Stimulated activated CD4-positive, alpha-beta T cell treated with anti-CD3 and anti-CD28 coated beads, Interleukin-15, amount 100 ng/mL, for 1 hour (primary cell): Measurements from ENCODE around the gene ABCC10.
"Not testable (repeated sequence)": the region's sequence is repeated elsewhere in the genome, so short reads cannot be mapped to it uniquely, and the experiment has no call there.

Experiments
- DNase-seq, 2 donors: peaks; one replicate each; pipeline ENCODE4 v3.0.0-alpha.2; 2020; ENCODE audit warnings: low read depth in 1 of 2, low spot score in 1 of 2

The ABCC10 gene

DNA sequence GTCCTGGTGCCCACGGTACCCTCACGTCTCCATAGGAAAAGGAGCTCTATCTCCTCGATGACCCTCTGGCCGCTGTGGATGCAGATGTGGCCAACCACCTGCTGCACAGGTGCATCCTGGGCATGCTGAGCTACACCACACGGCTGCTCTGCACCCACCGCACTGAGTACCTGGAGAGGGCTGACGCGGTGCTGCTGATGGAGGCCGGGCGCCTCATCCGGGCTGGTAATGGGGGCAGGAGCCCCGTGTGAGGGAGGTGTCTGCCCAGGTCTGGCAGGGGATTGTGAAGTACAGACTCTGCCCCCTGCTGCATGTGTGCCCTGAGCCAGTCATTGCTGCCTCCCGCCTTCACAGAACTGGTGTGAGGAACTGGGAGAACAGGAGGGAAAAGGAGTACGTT lies 15.6 kb downstream of the ABCC10 start:
- no peak for DNase-seq

DNA sequence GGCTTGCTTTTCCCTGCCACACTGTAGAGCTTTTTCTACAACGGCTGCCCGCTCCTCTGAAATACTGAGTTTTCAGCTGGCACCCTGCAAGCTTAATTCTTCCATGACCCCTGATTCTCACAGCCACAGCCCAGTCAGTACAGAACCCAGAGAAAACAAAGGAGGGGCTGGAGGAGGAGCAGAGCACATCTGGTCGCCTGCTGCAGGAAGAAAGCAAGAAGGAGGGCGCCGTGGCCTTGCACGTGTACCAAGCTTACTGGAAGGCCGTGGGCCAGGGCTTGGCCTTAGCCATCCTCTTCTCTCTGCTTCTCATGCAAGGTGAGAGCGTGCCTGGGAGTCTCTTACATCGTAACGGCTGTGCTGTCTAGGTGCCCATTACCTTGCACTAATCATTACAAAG lies 16.7 kb downstream of the ABCC10 start:
- DNase-seq: no peak

DNA sequence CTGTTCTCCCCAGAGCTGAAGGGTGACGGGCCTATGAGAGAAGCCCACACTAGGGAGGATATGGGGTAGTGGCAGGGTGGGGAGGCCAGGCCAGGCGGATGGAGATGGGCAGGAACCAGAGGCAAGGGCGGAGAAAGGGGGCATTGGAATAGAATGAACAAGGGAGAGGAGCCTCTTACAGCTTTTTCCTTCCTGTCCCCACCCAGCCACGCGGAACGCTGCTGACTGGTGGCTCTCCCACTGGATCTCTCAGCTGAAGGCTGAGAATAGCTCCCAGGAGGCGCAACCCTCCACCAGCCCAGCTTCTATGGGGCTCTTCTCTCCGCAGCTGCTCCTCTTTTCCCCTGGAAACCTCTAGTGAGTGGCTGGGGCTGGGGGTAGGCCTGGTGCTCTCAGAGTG lies 17.2 kb downstream of the ABCC10 start:
- DNase-seq: no peak

DNA sequence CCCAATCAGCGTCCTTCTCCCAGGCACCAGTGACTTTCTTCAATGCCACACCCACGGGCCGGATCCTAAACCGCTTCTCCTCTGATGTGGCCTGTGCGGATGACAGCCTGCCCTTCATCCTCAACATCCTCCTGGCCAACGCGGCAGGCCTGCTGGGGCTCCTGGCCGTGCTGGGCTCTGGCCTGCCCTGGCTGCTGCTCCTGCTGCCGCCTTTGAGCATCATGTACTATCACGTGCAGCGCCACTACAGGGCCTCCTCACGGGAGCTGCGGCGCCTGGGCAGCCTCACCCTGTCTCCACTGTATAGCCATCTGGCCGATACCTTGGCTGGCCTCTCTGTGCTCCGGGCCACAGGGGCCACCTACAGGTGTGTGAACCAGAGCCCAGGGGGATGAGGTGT lies 18.2 kb downstream of the ABCC10 start:
- DNase-seq: no peak

DNA sequence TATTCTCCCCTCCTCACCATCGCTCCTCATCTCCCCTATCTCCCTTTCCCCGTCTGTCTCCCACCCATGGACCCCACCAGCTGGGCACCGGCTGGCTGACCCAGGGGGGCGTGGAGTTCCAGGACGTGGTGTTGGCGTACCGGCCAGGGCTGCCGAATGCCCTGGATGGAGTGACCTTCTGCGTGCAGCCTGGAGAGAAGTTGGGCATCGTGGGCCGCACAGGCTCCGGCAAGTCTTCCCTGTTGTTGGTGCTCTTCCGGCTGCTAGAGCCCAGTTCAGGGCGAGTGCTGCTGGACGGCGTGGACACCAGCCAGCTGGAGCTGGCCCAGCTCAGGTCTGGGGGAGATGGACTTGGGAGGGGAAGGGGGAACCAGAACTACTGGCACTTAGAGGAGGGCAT lies 20.3 kb downstream of the ABCC10 start:
- no peak for DNase-seq

DNA sequence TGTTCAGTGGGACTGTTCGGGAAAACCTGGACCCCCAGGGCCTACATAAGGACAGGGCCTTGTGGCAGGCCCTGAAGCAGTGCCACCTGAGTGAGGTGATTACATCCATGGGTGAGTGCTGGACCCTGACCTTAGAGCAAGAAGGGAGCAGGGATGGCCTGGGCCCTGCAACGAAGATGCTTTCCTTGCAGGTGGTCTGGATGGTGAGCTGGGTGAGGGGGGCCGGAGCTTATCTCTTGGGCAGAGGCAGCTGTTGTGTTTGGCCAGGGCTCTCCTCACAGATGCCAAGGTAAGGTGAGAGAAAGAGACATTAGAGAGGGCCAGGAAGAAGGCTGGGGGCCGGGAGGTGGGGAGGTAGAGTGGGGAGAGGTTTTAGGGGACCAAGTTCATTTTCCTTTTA lies 21.6 kb downstream of the ABCC10 start:
- no peak for DNase-seq

DNA sequence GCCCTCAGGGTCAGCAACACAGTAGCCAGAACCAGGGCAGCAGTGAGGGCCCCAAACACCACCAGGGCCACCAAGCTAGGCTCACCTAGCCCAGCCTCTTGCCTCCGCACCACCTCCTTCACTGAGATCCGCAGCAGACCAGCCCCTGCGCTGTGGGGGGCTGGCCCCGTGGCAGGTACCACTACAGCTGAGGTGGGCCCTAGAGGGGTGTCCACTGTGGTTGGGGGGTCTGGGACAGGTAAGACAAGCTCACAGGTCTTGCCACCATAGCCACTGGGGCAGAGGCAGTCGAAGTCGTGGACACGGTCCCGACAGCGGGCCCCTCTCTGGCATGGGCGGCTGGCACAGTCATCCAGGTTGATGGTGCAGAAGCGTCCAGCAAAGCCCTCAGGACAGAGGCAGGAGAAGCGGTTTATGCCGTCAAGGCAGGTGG lies 23.4 kb downstream of the ABCC10 start:
- no peak for DNase-seq

DNA sequence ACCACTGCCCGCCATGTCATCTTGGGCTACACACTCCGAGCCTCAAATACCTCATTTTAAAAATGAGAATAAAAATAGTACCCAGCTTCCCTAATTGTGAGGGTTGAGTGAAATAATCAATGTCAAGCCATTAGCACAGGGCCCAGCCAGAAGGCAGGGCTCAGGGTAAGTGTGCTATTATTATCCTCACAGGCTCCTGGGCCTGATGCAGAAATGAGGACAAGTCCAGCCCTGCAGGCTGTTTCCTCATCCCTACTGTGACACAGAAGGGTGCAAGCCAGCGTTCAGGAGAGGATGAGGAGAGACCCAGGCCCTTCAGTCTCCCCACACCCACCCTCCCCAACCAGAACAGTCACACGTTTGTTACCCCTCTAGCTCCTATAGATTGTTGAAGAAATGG lies 24.0 kb downstream of the ABCC10 start:
- no peak for DNase-seq

DNA sequence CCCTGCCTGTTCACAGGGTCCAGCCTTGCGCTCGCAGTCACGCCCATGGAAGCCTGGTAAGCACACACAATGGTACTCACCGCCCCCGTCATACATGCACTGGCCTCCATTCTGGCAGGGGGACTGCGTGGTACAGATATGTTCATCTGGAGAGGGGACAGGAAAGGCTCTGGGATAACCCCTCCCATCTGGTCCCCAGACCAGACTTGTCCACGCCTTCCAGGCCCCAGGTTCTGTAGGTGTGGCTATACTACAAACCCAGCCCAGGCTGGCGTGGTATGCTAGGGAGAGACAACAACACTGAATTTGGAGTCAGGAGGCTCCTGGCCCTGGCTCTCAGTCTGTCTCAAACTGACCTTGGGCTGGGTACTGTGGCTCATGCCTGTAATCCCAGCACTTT lies 24.6 kb downstream of the ABCC10 start:
- DNase-seq: no peak

DNA sequence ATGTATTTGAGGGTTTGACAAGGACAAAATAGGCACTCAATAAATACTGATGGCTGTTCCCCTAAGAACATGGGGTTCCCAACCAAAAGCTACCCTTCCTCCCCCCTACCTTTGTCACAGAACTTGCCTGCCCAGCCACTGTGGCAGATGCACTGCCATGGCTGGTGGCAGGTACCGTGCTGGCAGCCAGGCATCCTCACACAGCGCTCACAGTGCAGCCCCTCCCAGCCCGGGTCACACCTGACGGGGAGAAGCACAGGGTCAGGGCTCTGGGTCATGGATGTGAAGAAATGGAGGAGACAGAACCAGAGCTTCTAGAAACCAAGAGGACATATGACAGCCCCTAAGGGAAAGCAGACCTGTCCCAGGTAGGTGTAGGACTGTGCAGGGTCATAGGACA lies 25.6 kb downstream of the ABCC10 start:
- DNase-seq: no peak

DNA sequence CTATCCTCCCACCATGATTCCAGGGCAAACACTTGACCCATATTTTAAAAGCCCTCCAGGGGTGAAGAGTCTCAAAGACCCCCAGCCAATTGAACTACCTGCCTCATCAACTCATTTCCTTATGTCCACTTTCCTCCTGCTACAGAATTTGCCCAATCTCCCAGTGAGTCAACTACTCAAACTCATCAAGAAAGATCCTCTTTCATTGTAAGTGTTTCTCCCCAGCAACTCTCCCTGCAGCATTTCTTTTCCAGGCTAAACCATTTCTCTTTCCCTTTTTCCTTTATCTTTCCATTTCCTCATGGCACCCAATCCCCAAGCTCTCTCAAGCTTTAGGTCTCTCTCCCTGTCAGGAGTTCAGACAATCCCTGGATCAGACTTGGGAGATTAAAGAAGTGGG lies 26.5 kb downstream of the ABCC10 start:
- DNase-seq: no peak

DNA sequence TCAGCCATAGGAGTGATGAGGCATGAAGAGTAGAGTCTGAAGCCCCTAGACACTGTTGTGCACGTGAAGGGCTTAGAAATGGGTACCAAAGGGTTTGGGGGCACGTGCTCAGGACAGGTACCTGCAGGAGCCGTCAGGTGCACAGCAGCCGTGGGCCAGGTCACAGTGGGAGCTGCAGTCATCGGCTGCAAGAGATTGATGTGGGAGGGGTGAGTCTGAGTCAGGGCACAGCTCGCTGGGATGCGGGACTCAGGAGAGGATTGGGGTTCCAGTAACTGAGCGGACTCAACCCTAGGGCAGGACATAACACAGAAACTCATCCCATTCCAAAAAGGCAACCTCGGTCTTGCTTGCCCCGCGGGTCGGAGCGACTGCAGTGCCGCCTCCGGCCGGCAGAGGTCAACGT lies 27.0 kb downstream of the ABCC10 start:
- DNase-seq: peak in 1 of 2 donors; percentile 64

DNA sequence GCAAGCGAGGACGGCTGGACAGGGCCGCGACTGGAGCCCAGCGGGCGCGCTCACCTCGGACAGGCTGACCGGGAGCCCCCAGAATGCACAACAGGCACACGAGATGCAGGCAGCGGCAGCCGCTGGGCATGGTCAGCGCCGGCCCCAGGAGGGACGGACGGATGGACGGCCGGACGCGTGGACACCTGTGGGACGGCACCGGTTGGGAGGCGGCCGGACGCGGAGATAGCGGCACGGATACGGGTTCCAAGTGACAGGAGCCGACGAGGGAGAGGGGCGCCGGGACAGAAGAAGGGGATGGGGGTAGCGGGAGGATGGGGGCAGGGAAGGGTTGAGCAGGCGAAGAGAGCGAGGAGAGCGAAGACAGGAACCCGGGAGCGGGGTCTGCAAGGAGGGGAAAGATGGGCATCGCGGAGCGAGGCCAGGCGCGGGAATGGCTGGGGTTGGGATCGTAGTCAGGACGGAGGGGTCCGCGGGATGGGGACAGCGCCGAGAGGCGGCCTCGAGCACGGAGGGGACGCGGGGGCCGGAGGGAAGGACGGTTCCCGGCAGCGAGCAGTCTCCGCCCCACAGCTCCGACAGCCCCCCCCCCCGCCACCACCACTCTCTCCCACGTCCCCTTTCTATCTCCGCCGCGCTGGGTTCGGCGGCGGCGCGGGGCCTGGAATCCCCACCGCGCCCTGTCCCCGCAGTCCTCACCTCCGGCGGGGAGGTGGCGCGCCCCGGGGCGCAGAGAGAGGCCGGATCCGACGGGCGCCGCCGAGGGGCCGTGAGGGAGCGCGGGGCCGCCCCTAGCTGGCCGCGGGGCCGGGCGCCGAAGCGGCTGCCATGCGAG lies 27.6 kb downstream of the ABCC10 start:
- peak; percentile 27 to 31 for DNase-seq

DNA sequence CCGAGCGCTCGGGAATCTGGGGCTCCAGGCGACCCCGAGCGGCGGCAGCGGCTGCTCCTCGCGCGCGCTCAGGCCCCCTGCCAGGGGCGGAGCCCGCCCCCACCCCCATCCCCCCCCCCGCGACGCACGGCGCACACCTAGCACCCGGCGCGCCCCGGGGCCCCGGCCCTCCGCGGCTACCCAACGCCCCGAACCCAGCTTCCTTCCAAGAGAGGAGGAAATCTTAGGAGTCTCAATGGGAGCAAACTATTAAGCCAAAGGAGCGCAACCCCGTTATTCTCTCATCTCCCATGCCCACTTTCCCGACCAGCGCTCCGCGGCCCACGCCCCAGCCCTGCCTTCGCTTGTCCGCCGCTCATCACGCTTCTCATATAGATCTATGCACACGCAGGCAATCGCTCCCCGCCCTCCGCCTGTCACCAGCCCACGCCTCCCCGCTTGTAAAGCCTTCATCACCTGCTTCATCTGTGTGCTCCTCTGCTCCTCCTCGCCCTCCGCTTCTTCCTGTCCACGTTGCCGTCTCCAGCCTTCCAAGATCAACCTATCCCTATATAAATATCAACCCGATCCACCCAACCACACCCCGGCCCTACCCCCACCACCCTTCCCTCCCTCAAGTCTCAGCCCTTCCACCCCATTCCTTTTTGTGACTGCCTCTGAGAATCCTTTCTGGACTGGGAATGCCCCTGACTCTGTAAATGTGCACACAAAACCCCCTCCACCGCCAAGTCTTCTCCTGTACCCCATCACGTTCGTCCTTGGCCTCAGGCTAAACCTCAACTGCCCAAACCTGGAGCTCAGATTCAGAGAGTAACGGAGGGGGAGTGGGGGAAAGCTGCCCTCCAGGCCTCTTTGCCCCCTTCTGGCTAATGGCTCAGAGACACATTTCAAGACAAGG lies 28.4 kb downstream of the ABCC10 start, which contains the start of gene DLK2:
Gene DLK2, minus strand, starts transcription at position 18 of the 898 bp plus-strand sequence. CDS start 723 bp downstream, outside the sequence.
- peak in 1 of 2 donors; percentile 51 for DNase-seq

DNA sequence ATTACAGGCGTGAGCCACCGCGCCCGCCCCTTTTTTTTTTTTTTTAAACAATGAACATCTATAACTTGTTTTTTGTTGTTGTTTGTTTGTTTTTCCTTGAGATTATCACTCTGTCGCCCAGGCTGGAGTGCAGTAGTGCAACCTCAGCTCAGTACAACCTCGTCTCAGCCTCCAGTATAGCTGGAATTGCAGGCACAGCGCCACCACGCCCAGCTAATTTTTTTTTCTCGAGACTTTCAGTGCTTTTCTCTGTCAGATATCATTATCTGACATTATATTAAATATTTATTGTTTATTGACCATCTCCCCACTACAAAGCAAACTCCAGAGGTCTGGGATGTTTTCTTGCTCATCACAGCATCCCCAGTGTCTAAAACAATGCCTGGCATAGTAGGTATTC lies 30.3 kb downstream of the ABCC10 start:
- DNase-seq: no peak

DNA sequence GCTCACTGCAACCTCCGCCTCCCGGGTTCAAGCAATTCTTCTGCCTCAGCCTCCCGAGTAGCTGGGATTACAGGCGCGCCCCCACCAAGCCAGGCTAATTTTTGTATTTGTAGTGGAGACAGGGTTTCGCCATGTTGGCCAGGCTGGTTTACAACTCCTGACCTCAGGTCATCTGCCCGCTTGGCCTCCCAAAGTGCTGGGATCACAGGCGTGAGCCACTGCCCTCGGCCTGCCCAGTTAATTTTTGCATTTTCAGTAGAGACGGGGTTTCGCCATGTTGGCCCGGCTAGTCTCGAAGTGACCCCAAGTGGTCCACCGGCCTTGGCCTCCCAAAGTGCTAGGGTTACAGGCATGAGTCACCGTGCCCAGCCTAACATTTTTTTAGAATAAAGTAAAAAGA lies 30.8 kb downstream of the ABCC10 start:
- not testable (repeated sequence) for DNase-seq

DNA sequence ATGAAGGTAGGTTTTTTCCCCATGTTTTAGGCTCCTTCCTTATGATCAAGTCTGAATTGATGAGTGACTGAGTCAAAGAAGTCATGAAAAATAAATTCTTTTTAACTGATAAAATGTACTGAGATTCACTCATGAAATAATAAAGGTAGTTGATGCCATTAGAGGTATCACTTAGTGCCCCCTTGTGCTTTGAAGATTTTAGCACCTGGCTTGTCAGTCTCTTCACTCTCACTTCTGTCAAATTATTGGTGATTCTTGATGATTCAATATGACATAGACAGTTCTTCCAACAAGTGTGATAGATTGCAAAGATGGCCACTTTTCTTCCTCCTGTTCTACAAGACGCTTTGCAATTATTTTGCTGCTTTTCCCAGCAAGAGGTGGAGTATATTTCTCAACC lies 32.2 kb downstream of the ABCC10 start:
- DNase-seq: no peak

DNA sequence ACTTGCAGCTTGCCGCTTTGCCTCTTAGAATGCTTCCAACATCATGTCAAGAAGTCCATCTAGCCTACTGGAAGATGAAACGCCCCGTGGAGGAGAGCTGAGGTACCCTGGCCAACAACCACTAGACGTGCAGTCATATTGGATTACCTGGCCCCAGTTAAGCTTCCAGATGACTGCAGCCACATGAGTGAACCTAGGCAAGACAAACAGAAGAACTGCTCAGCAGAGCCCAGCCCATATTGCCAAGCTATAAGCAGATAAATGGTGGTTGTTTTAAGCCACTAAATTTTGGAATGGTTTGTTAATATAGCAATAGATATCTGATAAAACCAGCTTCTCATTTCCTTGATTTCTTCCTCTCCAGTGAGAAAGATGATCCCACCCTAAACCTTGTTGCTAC lies 32.7 kb downstream of the ABCC10 start:
- no peak for DNase-seq

DNA sequence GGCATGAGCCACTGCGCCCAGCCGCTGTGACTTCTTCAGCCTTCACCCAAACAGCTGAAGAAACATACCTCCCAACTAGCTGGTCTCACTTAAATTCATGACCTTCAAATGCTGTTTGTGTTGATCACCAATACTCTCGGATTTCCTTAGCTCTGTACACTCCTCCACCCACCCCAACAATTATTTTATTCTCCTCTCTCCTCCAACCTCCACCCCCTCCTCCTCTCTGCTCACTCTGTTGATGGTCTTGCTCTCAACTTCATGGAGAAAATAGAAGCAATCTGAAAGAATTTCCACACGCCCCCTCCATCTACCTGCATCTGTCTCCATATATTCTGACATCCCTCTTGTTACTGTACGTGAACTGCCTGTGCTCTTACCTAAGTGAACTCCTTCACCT lies 34.6 kb downstream of the ABCC10 start:
- DNase-seq: no peak

DNA sequence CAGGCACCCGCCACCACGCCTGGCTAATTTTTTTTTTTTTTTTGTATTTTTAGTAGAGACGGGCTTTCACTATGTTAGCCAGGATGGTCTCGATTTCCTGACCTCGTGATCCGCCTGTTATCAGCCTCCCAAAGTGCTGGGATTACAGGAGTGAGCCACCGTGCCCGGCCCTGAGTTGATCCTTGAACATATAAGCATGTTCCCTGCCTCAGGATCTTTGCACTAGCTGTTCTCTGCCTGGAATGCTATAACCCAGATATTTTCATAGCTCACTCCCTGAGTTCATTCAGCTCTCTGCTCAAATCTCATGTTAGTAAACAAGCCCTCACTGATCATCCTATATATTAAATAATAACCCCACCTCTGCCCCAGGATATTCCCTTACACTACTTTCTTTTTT lies 37.0 kb downstream of the ABCC10 start:
- DNase-seq: no peak

DNA sequence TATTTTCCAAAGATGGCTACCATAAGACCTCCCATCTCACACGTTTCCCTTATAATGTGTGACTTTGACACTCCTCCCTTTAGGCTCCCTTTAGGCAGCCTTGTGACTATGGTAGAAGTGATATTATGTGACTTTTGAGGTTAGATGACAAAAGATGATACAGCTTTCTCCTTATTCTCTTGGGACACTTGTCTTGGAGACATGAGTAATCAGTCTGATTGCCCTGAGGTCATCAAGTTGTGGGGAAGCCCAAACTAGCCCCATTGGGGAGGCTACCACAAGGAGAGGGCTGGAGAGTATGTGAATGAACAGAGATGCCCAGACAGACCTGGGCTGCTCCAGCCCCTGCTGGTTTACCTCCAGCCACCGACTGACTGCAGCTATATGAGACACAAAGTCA lies 38.6 kb downstream of the ABCC10 start:
- no peak for DNase-seq

DNA sequence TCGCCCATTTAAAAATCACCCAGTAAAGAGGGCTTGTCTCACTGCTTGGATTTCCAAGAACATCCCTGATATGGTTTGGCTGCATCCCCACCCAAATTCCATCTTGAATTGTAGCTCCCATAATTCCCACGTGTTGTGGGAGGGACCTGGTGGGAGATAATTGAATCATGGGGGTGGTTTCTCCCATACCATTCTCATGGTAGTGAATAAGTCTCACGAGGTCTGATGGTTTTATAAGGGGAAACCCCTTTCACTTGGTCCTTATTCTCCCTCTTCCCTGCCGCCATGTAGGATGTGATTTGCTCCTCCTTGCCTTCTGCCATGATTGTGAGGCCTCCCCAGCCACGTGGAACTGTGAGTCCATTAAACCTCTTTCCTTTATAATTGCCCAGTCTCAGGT lies 39.9 kb downstream of the ABCC10 start:
- not testable (repeated sequence) for DNase-seq
